SK-N-SH (cell line): Measurements from ENCODE around the gene FZD10. TPM values are rescaled to one million over a fixed set of nuclear protein-coding genes. Genes with fewer than 3 reads are reported as not detected.

Experiments
- CTCF ChIA-PET: fragments of 300-600, 350-600 bp; formaldehyde crosslinking; extraction: SDS; loops from one replicate; lab custom pipeline; 2021; lab: Yijun Ruan, JAX
- POLR2A ChIA-PET: fragments of 350-600 bp; sonication (Branson Sonifier 250); formaldehyde crosslinking; extraction: SDS; loops from one replicate; lab custom pipeline; 2020; ENCODE audit warnings: antibody characterized with exemption, inconsistent platforms; lab: Yijun Ruan, JAX
- DNase-seq: peaks from one replicate; pipeline ENCODE4 v3.0.0; 2012
- H2AFZ ChIP-seq: fragments of 200-600 bp; sonication (generic); 2 replicates; pipeline ENCODE4 v1.8.1; 2016; ENCODE audit warnings: antibody characterized with exemption, mild to moderate bottlenecking, low read depth
- H3F3A ChIP-seq: fragments of 200-600 bp; sonication (generic); replicated peaks from 2 replicates; pipeline ENCODE3; 2016; ENCODE audit warnings: antibody characterized with exemption, mild to moderate bottlenecking; ENCODE audit not compliant: insufficient read depth
- H3K27ac ChIP-seq, 2 experiments: fragments of 200-500 bp in 1 of 2; fragments of 200-600 bp in 1 of 2; sonication (Bioruptor generic) in 1 of 2; sonication (generic), shearing (Covaris generic) in 1 of 2; 2 replicates each; pipeline versions ENCODE4 v1.5.1 to v1.6.1; 2014 to 2016; ENCODE audit warnings: low read depth in 2 of 2, inconsistent platforms in 1 of 2, low read length in 1 of 2, mild to moderate bottlenecking in 1 of 2, mixed read lengths in 1 of 2
- H3K27me3 ChIP-seq: fragments of 200-600 bp; sonication (generic), shearing (Covaris generic); 2 replicates; pipeline ENCODE4 v1.6.1; 2016; ENCODE audit warnings: mixed run types; ENCODE audit not compliant: insufficient read depth
- H3K36me3 ChIP-seq, 2 experiments: fragments of 200-500 bp in 1 of 2; fragments of 200-600 bp in 1 of 2; sonication (Bioruptor generic) in 1 of 2; sonication (generic) in 1 of 2; replicated peaks in 1 of 2; 2 replicates each; pipeline versions ENCODE3 to v1.5.1; 2014 to 2016; ENCODE audit warnings: low read length in 1 of 2, mild to moderate bottlenecking in 1 of 2; ENCODE audit not compliant: insufficient read depth in 2 of 2, control insufficient read depth in 1 of 2
- H3K4me1 ChIP-seq, 2 experiments: fragments of 200-500 bp in 1 of 2; fragments of 200-600 bp in 1 of 2; sonication (Bioruptor generic) in 1 of 2; sonication (generic), shearing (Covaris generic) in 1 of 2; 2 replicates each; pipeline versions ENCODE4 v1.5.1 to v1.6.1; 2014 to 2016; ENCODE audit warnings: low read depth in 1 of 2, low read length in 1 of 2, mixed run types in 1 of 2; ENCODE audit not compliant: insufficient read depth in 2 of 2, control insufficient read depth in 1 of 2
- H3K4me2 ChIP-seq: fragments of 200-600 bp; sonication (generic), shearing (Covaris generic); 2 replicates; pipeline ENCODE4 v1.6.1; 2017; ENCODE audit warnings: mixed run types
- H3K4me3 ChIP-seq, 2 experiments: fragments of 200-500 bp in 1 of 2; fragments of 200-600 bp in 1 of 2; sonication (Bioruptor generic) in 1 of 2; sonication (generic), shearing (Covaris generic) in 1 of 2; 2 replicates each; pipeline versions ENCODE4 v1.5.1 to v1.8.1; 2014 to 2016; ENCODE audit warnings: low read depth in 2 of 2, inconsistent platforms in 1 of 2, low read length in 1 of 2, mild to moderate bottlenecking in 1 of 2, mixed read lengths in 1 of 2, moderate library complexity in 1 of 2
- H3K79me2 ChIP-seq: fragments of 200-600 bp; sonication (generic); 2 replicates; pipeline ENCODE4 v1.8.1; 2017; ENCODE audit warnings: mild to moderate bottlenecking; ENCODE audit not compliant: insufficient read depth
- H3K9ac ChIP-seq: fragments of 200-600 bp; sonication (generic); 2 replicates; pipeline ENCODE4 v1.6.1; 2017; ENCODE audit warnings: mixed run types
- H3K9me2 ChIP-seq: fragments of 200-600 bp; sonication (generic); 2 replicates; pipeline ENCODE4 v1.6.1; 2017; ENCODE audit warnings: mixed run types
- H3K9me3 ChIP-seq: fragments of 200-600 bp; sonication (generic); 2 replicates; pipeline ENCODE4 v1.6.1; 2017; ENCODE audit warnings: mixed run types, mild to moderate bottlenecking, moderate library complexity
- H4K20me1 ChIP-seq: fragments of 200-600 bp; sonication (generic); 2 replicates; pipeline ENCODE4 v1.6.1; 2017; ENCODE audit warnings: mild to moderate bottlenecking, mixed run types; ENCODE audit not compliant: insufficient read depth
- ELF1 ChIP-seq: IDR thresholded peaks from 2 replicates; pipeline ENCODE4 v1.4.0; 2012
- EP300 ChIP-seq, 2 experiments: IDR thresholded peaks; 2 replicates each; pipeline versions ENCODE4 v1.4.0 to v1.6.1; 2012; ENCODE audit warnings: borderline replicate concordance in 1 of 2, low read depth in 1 of 2, low read length in 1 of 2
- FOXM1 ChIP-seq: IDR thresholded peaks from 2 replicates; pipeline ENCODE4 v1.4.0; 2012; ENCODE audit warnings: low read depth, mild to moderate bottlenecking
- GABPA ChIP-seq: IDR thresholded peaks from 2 replicates; pipeline ENCODE4 v1.4.0; 2012; ENCODE audit warnings: low read depth, mild to moderate bottlenecking
- GATA2 ChIP-seq: sonication (generic); formaldehyde crosslinking; IDR thresholded peaks from 2 replicates; pipeline ENCODE4 v1.5.0; 2020; ENCODE audit warnings: mild to moderate bottlenecking, missing genetic modification reagents
- JUND ChIP-seq: IDR thresholded peaks from 2 replicates; pipeline ENCODE4 v1.4.0; 2012
- MXI1 ChIP-seq: IDR thresholded peaks from 2 replicates; pipeline ENCODE4 v1.6.1; 2012; ENCODE audit warnings: mild to moderate bottlenecking, low read depth, low read length, improper control_type of control experiment
- NRF1 ChIP-seq: IDR thresholded peaks from 2 replicates; pipeline ENCODE4 v1.6.1; 2012; ENCODE audit warnings: low read depth, mild to moderate bottlenecking, low read length
- RAD21 ChIP-seq: IDR thresholded peaks from 2 replicates; pipeline ENCODE4 v1.6.1; 2012; ENCODE audit warnings: mild to moderate bottlenecking, low read length
- RFX5 ChIP-seq: IDR thresholded peaks from 2 replicates; pipeline ENCODE4 v1.6.1; 2012; ENCODE audit warnings: mild to moderate bottlenecking, improper control_type of control experiment, low read length
- TAF1 ChIP-seq: IDR thresholded peaks from 2 replicates; pipeline ENCODE4 v1.6.1; 2012; ENCODE audit warnings: low read depth, mild to moderate bottlenecking, low read length, moderate library complexity, borderline replicate concordance
- TCF12 ChIP-seq: IDR thresholded peaks from 2 replicates; pipeline ENCODE4 v1.4.0; 2012
- WGBS: methylation state at CpG from one replicate; pipeline ENCODE4 v1.1.6; 2017; ENCODE audit warnings: low lambda C conversion rate; 5-methylcytosine and 5-hydroxymethylcytosine counted together
- polyA plus RNA-seq, 3 experiments: library from polyadenylated mRNA; depleted of rRNA; stranded (reverse); fragments of >200 nt; gene quantifications; 2 replicates each; pipeline ENCODE4 v1.2.3, GENCODE V29; 2012
- TF ChIP-seq, protein P1 (sequence below): IDR thresholded peaks from 2 replicates; pipeline ENCODE4 v1.4.0; 2012; ENCODE audit warnings: low read depth, borderline replicate concordance

Gene FZD10
- polyA plus RNA-seq, 1 of the 3 experiments (the other 2 are of a cell fraction) = not detected

DNA sequence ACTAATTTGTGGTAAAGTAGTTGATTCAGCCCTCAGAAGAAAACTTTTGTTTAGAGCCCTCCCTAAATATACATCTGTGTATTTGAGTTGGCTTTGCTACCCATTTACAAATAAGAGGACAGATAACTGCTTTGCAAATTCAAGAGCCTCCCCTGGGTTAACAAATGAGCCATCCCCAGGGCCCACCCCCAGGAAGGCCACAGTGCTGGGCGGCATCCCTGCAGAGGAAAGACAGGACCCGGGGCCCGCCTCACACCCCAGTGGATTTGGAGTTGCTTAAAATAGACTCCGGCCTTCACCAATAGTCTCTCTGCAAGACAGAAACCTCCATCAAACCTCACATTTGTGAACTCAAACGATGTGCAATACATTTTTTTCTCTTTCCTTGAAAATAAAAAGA, 2.7 kb downstream of the FZD10 start:
- WGBS = 39% methylated on average over 5 of the region's 5 CpGs
- H3K27me3 ChIP-seq = no peaks in the 10 kb centered on the region

DNA sequence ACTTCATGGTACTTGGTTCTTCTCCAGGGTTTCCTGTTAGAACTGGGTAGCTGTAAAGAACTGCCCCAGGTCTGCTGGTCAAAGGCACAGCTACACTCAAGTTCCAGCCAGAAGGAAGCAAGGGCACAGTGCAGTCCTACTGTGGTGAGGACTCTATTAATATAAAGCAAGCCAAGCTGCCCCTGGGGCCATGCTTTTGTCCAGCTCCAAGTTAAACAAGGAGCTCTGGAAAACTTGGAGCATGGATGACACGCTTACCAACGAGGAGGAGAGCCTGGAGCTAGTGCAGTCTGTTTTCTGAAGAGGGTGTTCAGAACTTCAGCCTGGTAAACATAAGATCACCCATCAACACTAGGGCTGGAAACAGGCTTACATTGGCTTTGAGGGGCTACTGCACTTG, 4.0 kb downstream of the FZD10 start:
- H3K36me3 ChIP-seq = no peaks in the 10 kb centered on the region
- H3K9me2 ChIP-seq = no peaks in the 10 kb centered on the region
- DNase-seq = no peak
- no peak overlapping the region for H3K27ac ChIP-seq
- H3F3A ChIP-seq = no peaks in the 10 kb centered on the region
- WGBS = 0% methylated on average over 2 of the region's 2 CpGs
- TF ChIP-seq GATA2 (CRISPR knock-in tag) (no peak), RFX5 (no peak), TAF1 (no peak), GABPA (no peak), NRF1 (no peak), RAD21 (no peak), JUND (no peak), EP300 (IDR thresholded peaks at IDR 0.05; ENCODE audit: borderline replicate concordance in 1 of 2, low read depth in 1 of 2, low read length in 1 of 2) (no peak), MXI1 (no peak), ELF1 (no peak)
- ChIA-PET POLR2A (no interaction called here), CTCF (interaction anchor here (1.4 to 2.2 kb wide), 3 partner anchors 124 to 139 kb away, joined by 3 to 6 read pairs (median 5); no protein-coding TSS in a partner anchor)
- H4K20me1 ChIP-seq = no peaks in the 10 kb centered on the region
- H3K27me3 ChIP-seq = no peaks in the 10 kb centered on the region
- H3K9ac ChIP-seq = no peak overlapping the region
- no peak overlapping the region for H2AFZ ChIP-seq
- no peak overlapping the region for H3K4me2 ChIP-seq
- no peaks in the 10 kb centered on the region for H3K9me3 ChIP-seq
- H3K79me2 ChIP-seq = no peaks in the 10 kb centered on the region
- no peaks in the 10 kb centered on the region for H3K4me1 ChIP-seq
- no peak overlapping the region for H3K4me3 ChIP-seq

More for the DNA sequence above, 2.7 kb downstream of the FZD10 start:
- no peak for DNase-seq
- no peak overlapping the region for H3K4me3 ChIP-seq
- no peak overlapping the region for H2AFZ ChIP-seq
- no peaks in the 10 kb centered on the region for H3K4me1 ChIP-seq
- no peaks in the 10 kb centered on the region for H3K9me3 ChIP-seq
- H3F3A ChIP-seq = no peaks in the 10 kb centered on the region
- TF ChIP-seq TAF1 (no peak), FOXM1 (no peak), MXI1 (no peak), TCF12 (no peak)
- TF ChIP-seq, protein P1, sequence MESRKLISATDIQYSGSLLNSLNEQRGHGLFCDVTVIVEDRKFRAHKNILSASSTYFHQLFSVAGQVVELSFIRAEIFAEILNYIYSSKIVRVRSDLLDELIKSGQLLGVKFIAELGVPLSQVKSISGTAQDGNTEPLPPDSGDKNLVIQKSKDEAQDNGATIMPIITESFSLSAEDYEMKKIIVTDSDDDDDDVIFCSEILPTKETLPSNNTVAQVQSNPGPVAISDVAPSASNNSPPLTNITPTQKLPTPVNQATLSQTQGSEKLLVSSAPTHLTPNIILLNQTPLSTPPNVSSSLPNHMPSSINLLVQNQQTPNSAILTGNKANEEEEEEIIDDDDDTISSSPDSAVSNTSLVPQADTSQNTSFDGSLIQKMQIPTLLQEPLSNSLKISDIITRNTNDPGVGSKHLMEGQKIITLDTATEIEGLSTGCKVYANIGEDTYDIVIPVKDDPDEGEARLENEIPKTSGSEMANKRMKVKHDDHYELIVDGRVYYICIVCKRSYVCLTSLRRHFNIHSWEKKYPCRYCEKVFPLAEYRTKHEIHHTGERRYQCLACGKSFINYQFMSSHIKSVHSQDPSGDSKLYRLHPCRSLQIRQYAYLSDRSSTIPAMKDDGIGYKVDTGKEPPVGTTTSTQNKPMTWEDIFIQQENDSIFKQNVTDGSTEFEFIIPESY = no peak
- TF ChIP-seq, all 33 proteins: peak for 0
- no peak overlapping the region for H3K9ac ChIP-seq
- CTCF ChIA-PET = no interaction called here
- POLR2A ChIA-PET = no interaction called here
- H3K36me3 ChIP-seq = no peaks in the 10 kb centered on the region
- H3K4me2 ChIP-seq = no peak overlapping the region
- H3K79me2 ChIP-seq = no peaks in the 10 kb centered on the region
- no peaks in the 10 kb centered on the region for H3K9me2 ChIP-seq
- no peak overlapping the region for H3K27ac ChIP-seq
- H4K20me1 ChIP-seq = no peaks in the 10 kb centered on the region
